OCI-M2 (cell line): ENCODE measurements around the gene TRIM42.

ENCODE experiments used
- DNase-seq: peaks from one replicate; lab custom pipeline; 2025; ENCODE audit not compliant: unreplicated experiment; lab: John Stamatoyannopoulos, UW

The TRIM42 gene

GRCh38 chr3:140709751-140710150 is 31.9 kb downstream of the TRIM42 start:
- no peak for DNase-seq

GRCh38 chr3:140710711-140711389 is 33.0 kb downstream of the TRIM42 start:
- no peak for DNase-seq

- no peak for DNase-seq
These were observed 33.6 kb downstream of the TRIM42 start for GRCh38 chr3:140711390-140712035.

DNA sequence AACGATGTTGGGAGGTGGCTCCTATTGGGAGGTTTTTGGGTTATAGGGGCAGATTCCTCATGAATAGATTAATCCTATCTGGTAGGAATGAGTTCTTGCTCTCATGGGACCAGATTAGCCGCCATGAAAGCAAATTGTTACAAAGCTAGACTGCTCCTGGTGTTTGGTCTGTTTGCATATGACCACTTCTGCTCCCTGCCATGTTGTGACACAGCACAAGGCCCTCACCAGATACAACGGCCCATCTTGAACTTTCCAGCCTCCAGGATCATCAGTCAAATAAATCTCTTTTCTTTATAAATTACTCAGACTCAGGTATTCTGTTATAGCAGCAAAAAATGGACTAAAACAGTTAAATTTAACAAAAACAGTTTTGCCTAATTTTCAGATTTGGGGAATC is 34.4 kb downstream of the TRIM42 start:
- DNase-seq: no peak

DNA sequence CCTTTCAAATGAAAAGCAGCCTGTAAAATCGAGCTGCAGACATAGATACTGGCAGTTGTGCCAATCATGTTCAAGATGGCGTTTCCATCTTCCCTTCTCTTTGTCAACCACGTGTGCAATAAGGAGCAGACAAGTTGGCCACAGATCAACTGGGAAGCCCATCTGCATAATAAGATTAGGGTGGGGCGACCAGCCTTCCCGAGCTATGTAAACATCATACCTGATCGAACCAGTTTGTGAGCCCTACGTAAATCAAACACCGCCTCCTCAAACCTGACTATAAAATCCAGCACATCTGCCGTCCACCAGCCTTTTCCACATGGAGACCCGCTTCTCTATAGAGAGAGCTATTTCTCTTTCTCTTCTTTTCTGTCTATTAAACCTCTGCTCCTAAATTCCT is 37.2 kb downstream of the TRIM42 start:
- no peak for DNase-seq

DNA sequence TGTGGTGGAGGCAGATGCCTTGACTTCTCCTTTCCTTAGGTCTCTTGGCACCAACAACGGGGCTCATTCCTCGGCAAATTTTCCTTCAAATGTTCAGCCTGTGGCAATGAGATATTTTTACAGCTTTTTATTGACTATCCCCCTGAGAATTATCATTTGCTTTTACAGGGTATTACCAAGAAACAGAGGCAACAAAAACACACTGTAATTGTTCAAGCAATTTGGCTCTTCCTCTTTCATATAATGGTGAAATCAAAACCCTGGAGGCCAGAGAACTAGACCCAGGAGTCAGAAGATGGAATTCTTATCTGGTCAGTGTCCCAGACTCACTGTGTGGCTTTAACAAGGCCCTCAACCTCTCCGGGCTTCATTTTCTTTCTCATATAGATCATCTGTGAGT is 40.1 kb downstream of the TRIM42 start:
- DNase-seq: no peak

DNA sequence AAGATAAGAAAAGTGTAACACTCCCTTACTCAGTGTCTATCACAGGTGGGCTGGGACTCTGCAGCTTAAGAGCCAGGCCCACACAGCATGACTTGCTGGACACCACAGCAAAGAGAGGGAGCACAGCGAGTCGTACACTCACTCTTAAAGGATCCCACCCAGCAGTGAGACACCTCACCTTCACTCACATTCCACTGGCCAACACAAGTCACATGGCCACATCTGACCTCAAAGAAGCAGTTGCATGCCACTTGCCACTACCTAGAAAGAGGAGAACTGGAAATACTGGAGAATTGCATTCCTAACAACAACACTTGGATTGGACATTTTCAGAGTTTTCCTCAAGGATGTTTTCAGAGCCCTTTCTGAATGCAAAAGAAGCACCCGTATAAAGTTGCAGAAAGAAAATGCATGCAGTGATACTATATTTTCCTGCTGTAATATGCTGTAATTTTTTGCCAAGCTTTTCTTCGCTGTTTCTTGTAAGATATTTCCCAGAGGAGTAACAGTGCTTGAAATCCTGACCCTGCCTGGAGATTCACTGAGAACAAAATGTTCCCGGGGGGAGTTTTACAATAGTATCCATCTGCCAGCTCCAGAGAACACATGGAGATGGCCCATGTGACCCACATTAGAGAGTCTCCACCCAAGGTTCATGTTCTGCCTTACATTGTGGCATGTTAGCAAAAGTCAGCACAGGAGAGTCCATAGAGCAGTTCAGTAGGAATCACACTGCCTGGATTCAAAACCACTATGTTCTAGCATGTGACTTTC is 42.2 kb downstream of the TRIM42 start:
- DNase-seq: no peak

DNA sequence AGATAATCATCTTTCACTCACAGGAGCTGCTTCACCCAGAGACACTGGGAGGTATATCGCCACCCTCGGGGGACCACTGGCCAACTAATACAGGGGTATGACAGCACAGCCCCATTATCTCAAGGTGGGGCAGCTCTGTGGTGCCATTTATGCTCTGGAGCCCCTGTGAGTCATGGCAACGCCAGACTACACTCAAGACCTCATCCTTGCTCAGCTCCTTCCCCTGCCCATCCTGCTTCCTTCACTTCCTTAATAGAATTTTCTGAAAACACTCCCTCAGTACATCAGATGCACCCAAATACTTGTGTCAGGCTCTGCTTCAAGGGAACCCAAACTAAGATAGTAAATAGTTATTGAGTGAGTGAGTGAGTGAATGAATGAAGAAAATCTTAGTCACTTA is 45.7 kb downstream of the TRIM42 start:
- DNase-seq: no peak

DNA sequence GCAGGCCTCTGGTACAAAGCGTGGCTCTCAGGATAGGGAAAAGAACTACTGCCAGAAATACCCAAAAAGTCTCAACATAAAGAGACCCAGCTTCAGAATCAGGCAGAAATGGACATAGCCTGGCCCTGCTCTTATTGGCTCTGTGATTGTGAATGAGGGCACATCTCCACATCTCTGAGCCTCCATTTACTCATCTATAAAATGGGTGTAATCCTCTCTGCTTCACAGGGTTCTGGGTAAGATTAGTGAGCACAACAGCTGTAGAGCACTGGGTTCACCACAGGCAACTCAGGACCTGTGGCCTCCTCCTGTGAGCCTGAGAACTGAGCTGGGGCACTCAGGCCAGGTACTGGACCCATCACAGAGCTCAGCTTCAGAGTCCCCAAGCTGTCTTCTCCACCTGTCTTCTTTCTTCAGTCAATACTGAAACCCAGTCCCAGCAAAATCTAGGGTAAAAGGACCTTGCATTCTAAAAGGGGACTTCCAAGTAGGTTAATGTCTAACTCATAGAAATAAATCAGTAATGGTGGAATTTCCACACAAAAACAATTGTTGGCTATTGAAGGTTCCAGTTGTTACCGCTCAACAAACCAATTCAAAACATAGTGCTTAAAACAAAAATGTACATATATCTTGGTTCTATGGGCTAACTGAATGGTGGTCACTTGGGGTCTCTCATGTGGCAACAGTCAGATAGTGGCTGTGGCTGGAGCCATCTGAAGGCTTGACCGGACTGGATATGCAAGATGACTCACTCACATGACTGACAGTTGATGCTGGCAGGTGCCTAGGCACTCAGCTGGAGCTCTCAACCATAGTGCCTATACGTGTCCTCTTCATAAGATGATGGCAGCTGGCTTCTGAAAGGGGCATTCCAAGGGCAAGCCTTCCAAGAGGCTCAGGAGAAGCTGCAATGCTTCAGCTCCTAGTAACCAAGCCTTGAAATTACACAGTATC is 47.3 kb downstream of the TRIM42 start:
- no peak for DNase-seq

DNA sequence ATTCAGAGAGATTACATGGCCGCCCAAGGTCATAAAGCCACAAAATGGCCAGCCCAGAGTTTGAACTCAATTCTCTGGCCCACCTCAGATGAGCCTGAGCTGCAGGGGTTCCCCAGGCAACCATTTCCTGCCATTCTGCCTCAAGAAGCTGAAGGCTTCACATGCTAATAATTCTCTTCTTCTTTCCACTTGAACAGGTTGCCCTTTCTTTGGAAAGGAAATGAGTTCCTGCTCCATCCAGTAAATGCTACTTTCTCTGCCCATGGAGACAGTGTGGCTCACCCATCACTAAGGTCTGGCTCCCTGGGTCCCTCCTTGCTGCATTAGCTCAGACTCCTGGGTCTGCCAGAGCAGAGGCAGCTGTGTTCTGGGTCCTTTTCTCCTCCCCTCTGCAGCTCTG is 48.2 kb downstream of the TRIM42 start:
- no peak for DNase-seq

GRCh38 chr3:140727886-140728285 is 50.0 kb downstream of the TRIM42 start:
- no peak for DNase-seq

- DNase-seq: no peak
These were observed 53.7 kb downstream of the TRIM42 start for GRCh38 chr3:140731440-140732119.

- no peak for DNase-seq
These were observed 55.8 kb downstream of the TRIM42 start for GRCh38 chr3:140733623-140734022.

DNA sequence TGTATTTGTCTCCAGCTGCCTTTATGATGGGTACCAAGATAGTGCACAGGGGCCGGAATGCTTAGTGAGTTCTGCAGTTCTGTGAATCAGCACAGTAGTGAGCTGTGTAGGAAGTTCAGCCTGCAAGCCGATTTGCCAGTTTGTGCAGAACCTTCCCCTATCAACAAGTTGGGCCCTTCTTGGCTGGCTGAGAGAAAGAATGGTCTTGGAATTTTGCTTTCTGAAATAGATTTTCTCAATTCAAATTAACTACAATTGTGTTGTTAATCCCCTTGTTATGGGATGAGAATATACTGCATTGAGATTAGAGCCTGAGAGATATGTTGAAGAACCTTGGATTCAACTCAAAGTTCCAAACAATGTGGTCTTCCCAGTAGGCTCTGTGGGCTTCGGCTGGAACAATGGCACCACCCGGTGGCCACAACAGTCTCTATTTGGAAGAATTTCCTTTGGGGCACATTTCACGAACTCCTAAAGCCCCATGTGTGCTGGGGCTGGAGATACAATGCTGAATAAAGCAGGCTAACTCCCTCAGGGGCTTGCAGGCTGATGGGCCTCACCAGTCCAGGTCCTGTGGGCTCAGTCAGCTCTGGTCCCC is 59.1 kb downstream of the TRIM42 start:
- no peak for DNase-seq

DNA sequence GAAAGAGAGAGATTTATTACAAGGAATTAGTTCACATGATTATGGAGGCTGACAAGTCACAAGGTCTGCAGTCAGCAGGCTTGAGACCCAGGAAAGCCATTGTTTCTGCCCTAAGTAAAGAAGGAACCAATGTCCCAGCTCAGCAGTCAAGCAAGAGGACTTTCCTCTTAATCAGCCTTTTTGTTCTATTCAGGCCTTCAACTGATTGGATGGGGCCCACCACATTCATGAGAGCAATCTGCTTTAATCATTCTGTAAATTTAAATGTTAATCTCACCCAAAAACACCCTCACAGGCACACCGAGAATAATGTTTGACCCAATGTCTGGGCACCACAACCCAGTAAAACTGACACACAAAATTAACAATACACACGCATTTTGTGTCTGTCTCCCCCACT is 64.3 kb downstream of the TRIM42 start:
- DNase-seq: no peak

- no peak for DNase-seq
These were observed 70.3 kb downstream of the TRIM42 start for GRCh38 chr3:140748171-140748570.

DNA sequence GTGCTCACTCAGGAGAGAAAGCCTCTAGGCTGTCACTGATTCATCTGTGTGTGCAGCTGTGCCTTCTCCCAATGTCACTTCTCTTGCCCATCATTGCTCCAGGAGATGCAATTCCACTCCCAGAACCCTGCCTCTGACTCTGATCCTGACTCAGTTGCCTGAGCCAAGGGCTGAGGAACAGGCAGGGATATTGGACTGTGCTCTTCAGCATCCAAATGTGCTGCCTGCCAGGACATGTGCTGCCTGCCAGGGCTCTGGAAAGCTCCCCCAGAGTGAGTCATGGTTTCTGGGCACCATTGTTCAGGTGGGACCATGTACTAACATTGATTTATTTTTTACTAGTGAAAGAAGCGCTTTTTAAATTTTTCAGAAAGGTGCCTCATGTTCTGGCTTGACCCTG is 71.0 kb downstream of the TRIM42 start:
- no peak for DNase-seq
